ENCODE measurements around the gene SPATA31E1.

The SPATA31E1 gene

DNA sequence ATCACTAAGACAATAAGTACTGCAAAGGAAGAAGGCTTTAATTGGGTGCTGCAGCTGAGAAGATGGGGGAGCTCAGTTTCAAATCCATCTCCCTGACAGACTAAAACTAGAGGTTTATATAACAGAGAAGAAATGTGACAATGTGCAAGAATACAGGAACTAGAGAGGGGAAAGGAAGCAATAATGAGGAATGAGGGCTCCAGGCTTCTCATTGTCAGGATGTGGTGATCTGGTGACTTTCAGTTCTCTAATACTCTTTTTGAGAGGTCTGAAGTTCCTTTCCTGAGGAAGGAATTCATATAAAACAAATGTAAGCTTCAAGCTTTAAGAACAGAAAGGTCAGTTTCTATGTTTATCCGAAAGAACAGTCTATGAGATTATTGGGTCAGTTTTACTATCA is 42.5 kb upstream of the SPATA31E1 start:
- TF ChIP-seq POLR2AphosphoS5 (IDR thresholded peaks at IDR 0.05; ENCODE audit: low read depth, low read length) (no peak), FOXP2 (optimal IDR thresholded peaks at IDR 0.05; ENCODE audit: borderline replicate concordance, extremely low read depth, extremely low read length, insufficient read depth) (no peak), SIN3A (IDR thresholded peaks at IDR 0.05; ENCODE audit: borderline replicate concordance, insufficient read depth, low read length) (no peak), TAF1 (IDR thresholded peaks at IDR 0.05; ENCODE audit: borderline replicate concordance, insufficient read depth, low read length) (no peak)

DNA sequence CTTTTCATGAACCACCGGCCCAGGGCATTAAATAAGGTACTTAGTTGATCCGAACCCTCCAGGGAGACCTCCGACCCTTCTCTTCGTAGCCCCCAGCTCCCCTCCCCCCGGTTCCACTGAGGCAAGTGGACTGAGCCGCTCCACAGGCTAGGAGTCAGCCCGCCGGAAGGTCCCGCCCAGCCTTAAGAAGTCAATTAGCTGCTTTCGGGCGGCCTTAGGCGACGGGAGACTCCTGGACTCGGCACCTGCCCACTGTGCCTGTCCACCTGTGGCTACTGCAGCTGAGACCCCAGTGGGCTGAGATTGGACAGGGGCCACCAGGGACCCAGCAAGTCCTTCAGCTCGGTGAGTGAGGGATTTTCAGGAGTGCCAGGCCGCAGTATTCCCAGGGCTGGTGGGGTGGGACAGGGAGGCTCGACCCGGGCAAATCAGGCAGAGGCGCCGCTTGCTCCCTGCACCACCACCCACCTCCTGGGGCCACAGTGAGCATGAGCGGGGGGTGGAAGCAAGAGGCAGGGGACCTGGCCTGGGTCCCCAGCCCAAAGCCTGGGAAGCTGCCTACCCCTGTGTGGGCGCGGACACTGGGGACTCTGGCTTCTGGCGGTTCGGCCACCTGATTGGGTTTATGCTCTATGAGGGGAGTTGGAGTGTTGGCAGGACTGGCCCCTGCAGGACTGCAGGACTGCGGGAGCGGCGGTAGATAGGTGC is 39.6 kb upstream of the SPATA31E1 start:
- TF ChIP-seq FOXP2 (optimal IDR thresholded peaks at IDR 0.05; ENCODE audit: borderline replicate concordance, extremely low read depth, extremely low read length, insufficient read depth) (no peak), POLR2AphosphoS5 (IDR thresholded peaks at IDR 0.05; ENCODE audit: low read depth, low read length) (no peak), TAF1 (IDR thresholded peaks at IDR 0.05; ENCODE audit: borderline replicate concordance, insufficient read depth, low read length) (no peak), SIN3A (IDR thresholded peaks at IDR 0.05; ENCODE audit: borderline replicate concordance, insufficient read depth, low read length) (no peak)
- TF ChIP-seq, protein P1, sequence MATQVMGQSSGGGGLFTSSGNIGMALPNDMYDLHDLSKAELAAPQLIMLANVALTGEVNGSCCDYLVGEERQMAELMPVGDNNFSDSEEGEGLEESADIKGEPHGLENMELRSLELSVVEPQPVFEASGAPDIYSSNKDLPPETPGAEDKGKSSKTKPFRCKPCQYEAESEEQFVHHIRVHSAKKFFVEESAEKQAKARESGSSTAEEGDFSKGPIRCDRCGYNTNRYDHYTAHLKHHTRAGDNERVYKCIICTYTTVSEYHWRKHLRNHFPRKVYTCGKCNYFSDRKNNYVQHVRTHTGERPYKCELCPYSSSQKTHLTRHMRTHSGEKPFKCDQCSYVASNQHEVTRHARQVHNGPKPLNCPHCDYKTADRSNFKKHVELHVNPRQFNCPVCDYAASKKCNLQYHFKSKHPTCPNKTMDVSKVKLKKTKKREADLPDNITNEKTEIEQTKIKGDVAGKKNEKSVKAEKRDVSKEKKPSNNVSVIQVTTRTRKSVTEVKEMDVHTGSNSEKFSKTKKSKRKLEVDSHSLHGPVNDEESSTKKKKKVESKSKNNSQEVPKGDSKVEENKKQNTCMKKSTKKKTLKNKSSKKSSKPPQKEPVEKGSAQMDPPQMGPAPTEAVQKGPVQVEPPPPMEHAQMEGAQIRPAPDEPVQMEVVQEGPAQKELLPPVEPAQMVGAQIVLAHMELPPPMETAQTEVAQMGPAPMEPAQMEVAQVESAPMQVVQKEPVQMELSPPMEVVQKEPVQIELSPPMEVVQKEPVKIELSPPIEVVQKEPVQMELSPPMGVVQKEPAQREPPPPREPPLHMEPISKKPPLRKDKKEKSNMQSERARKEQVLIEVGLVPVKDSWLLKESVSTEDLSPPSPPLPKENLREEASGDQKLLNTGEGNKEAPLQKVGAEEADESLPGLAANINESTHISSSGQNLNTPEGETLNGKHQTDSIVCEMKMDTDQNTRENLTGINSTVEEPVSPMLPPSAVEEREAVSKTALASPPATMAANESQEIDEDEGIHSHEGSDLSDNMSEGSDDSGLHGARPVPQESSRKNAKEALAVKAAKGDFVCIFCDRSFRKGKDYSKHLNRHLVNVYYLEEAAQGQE (IDR thresholded peaks at IDR 0.05; ENCODE audit: insufficient read depth in 1 of 2, low read depth in 2 of 2, low read length in 2 of 2): no peak

DNA sequence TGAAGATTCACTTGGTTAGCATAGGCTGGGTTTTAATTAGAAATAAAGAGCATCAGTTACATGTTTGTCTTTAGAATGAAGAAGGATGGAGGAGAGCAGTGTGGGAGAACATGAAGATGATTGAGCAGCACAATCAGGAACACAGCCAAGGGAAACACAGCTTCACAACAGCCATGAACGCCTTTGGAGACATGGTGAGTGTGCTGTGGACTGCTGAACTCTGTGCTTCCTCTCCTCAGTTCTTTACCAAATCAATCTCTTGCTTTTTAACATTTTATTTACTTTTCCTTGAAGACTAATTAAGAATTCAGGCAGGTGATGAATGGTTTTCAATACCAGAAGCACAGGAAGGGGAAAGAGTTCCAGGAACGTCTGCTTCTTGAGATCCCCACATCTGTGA is 38.2 kb upstream of the SPATA31E1 start:
- TF ChIP-seq, protein P1 (IDR thresholded peaks at IDR 0.05; ENCODE audit: insufficient read depth in 1 of 2, low read depth in 2 of 2, low read length in 2 of 2): no peak

DNA sequence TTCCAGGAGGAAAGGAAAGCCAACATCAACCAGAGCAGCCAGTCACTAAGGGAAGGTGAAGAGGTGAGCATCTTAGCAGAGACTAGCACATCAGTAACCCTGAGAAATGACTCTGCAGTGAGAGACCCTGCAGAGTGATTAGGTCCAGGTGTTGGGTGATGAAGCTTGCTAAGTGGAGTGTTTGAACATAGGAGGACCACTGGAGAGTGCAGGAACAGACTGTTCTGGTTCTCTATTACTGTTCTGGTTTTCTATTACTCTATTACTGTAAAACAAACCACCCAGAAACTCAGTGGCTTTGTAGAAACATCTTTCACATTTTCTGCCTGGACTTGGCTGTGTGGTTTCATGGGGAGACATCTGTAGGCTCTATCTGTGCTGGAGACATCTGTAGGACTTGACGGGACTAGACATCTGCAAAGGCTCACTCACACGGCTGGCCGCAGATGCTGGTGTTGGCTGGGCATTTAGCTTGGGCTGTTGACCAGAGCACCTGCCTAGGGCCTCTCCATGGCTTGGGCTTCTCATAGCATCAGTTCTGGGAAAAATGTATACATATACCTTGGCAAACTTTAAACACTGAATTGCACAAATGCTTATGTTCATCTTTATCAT is 33.4 kb upstream of the SPATA31E1 start:
- no peak for TF ChIP-seq TAF1 (IDR thresholded peaks at IDR 0.05; ENCODE audit: borderline replicate concordance, insufficient read depth, low read length)
- TF ChIP-seq FOXP2 (optimal IDR thresholded peaks at IDR 0.05; ENCODE audit: borderline replicate concordance, extremely low read depth, extremely low read length, insufficient read depth): no peak
- TF ChIP-seq SIN3A (IDR thresholded peaks at IDR 0.05; ENCODE audit: borderline replicate concordance, insufficient read depth, low read length): no peak
- TF ChIP-seq, protein P1 (IDR thresholded peaks at IDR 0.05; ENCODE audit: insufficient read depth in 1 of 2, low read depth in 2 of 2, low read length in 2 of 2): no peak
- no peak for TF ChIP-seq POLR2AphosphoS5 (IDR thresholded peaks at IDR 0.05; ENCODE audit: low read depth, low read length)

DNA sequence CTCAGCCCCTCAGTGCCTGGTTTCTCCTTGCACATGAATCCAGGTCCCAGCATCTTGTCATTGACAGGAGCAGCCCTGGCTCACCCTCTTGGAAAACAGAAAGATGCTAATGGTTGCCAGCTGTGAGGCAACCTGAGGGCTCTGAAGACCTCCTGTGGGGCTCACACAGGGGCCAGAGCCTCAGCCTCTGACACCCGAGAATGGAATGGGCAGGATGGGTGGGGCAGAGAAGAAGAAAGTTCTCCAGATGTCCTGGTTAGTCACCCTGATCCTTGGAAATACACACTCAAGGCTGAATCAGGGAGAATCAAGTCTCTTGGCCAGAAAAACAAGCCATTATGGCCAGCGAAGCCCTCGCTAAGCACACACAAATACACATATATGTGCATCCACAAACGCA is 32.3 kb upstream of the SPATA31E1 start:
- TF ChIP-seq SIN3A (IDR thresholded peaks at IDR 0.05; ENCODE audit: borderline replicate concordance, insufficient read depth, low read length) (no peak), TAF1 (IDR thresholded peaks at IDR 0.05; ENCODE audit: borderline replicate concordance, insufficient read depth, low read length) (no peak)
- TF ChIP-seq, protein P1 (IDR thresholded peaks at IDR 0.05; ENCODE audit: insufficient read depth in 1 of 2, low read depth in 2 of 2, low read length in 2 of 2): no peak

All from PFSK-1 (cell line).